Pons (tissue), 1 donor: ENCODE measurements around the gene CERS6.
"Not testable (repeated sequence)": the region's sequence is repeated elsewhere in the genome, so short reads cannot be mapped to it uniquely, and the experiment has no call there.

Experiments
- DNase-seq: peaks from one replicate; pipeline ENCODE4 v3.0.0-alpha.2; 2016; ENCODE audit warnings: low spot score

Gene CERS6

GRCh38 chr2:168642873-168643272 is 186.8 kb downstream of the CERS6 start:
- no peak for DNase-seq

GRCh38 chr2:168643979-168644378 is 187.9 kb downstream of the CERS6 start:
- no peak for DNase-seq

GRCh38 chr2:168645696-168646338 is 189.7 kb downstream of the CERS6 start:
- DNase-seq, result no peak

GRCh38 chr2:168649105-168649504 is 193.0 kb downstream of the CERS6 start:
- no peak for DNase-seq

GRCh38 chr2:168649562-168649961 is 193.5 kb downstream of the CERS6 start:
- DNase-seq, result no peak

- no peak for DNase-seq
Measured at GRCh38 chr2:168650139-168650538, 194.1 kb downstream of the CERS6 start.

- DNase-seq, result no peak
Measured at GRCh38 chr2:168650781-168651180, 194.7 kb downstream of the CERS6 start.

- no peak for DNase-seq
Measured at GRCh38 chr2:168652997-168653921, 197.2 kb downstream of the CERS6 start.

GRCh38 chr2:168654705-168655104 is 198.6 kb downstream of the CERS6 start:
- DNase-seq, result no peak

- no peak for DNase-seq
Measured at GRCh38 chr2:168655207-168655606, 199.1 kb downstream of the CERS6 start.

GRCh38 chr2:168657378-168657777 is 201.3 kb downstream of the CERS6 start:
- not testable (repeated sequence) for DNase-seq

GRCh38 chr2:168658706-168659105 is 202.6 kb downstream of the CERS6 start:
- no peak for DNase-seq

- no peak for DNase-seq
Measured at GRCh38 chr2:168660870-168661862, 205.1 kb downstream of the CERS6 start.

GRCh38 chr2:168661863-168662256 is 205.8 kb downstream of the CERS6 start:
- no peak for DNase-seq

- DNase-seq, result no peak
Measured at GRCh38 chr2:168662651-168663208, 206.7 kb downstream of the CERS6 start.

- no peak for DNase-seq
Measured at GRCh38 chr2:168663993-168664392, 207.9 kb downstream of the CERS6 start.

GRCh38 chr2:168664715-168665114 is 208.6 kb downstream of the CERS6 start:
- not testable (repeated sequence) for DNase-seq

GRCh38 chr2:168666339-168666738 is 210.3 kb downstream of the CERS6 start:
- no peak for DNase-seq

- no peak for DNase-seq
Measured at GRCh38 chr2:168667156-168667555, 211.1 kb downstream of the CERS6 start.

GRCh38 chr2:168669151-168669550 is 213.1 kb downstream of the CERS6 start:
- no peak for DNase-seq

- DNase-seq, result no peak
Measured at GRCh38 chr2:168670478-168670877, 214.4 kb downstream of the CERS6 start.

- DNase-seq, result no peak
Measured at GRCh38 chr2:168671932-168672331, 215.9 kb downstream of the CERS6 start.
